Upper lobe of left lung (tissue), 6 donors: ENCODE results near the gene ALG2. TPM values are rescaled to one million over a fixed set of nuclear protein-coding genes. Genes with fewer than 3 reads are reported as not detected.

ENCODE experiments used
- ATAC-seq, 2 donors: fragments of 200-7000 bp; cut with Tn5 transposase; one replicate each; pipeline ENCODE4 v1.9.1; 2022; ENCODE audit warnings: mild to moderate bottlenecking in 2 of 2, moderate library complexity in 2 of 2; ENCODE audit not compliant: low FRiP score in 2 of 2
- DNase-seq, 2 donors: peaks; one replicate each; pipeline ENCODE4 v3.0.0-alpha.2; 2019 to 2020
- H3K27ac ChIP-seq, 4 donors: fragments of 200-600 bp; sonication (generic); one replicate each; pipeline ENCODE4 v1.5.1; 2016 to 2019
- H3K27me3 ChIP-seq, 4 donors: fragments of 200-600 bp; sonication (generic); one replicate each; pipeline ENCODE4 v1.5.1; 2017 to 2019
- H3K36me3 ChIP-seq, 4 donors: fragments of 200-600 bp; sonication (generic); one replicate each; pipeline ENCODE4 v1.5.1; 2016 to 2019
- H3K4me1 ChIP-seq, 4 donors: fragments of 200-600 bp; sonication (generic); one replicate each; pipeline ENCODE4 v1.5.1; 2018 to 2019
- H3K4me3 ChIP-seq, 4 donors: fragments of 200-600 bp; sonication (generic); one replicate each; pipeline ENCODE4 v1.5.1; 2017 to 2019; ENCODE audit warnings: mild to moderate bottlenecking in 2 of 4, moderate library complexity in 1 of 4
- H3K9me3 ChIP-seq, 4 donors: fragments of 200-600 bp; sonication (generic); one replicate each; pipeline ENCODE4 v1.5.1; 2018 to 2019
- EP300 ChIP-seq, 4 donors: sonication (generic); formaldehyde crosslinking; IDR thresholded peaks; one replicate each; pipeline ENCODE4 v1.5.1; 2017; ENCODE audit warnings: antibody characterized with exemption in 4 of 4, control low read depth in 2 of 4
- POLR2A ChIP-seq, 4 donors: fragments of 450-650 bp; IDR thresholded peaks; one replicate each; pipeline ENCODE4 v1.5.1; 2016 to 2017; ENCODE audit warnings: antibody characterized with exemption in 4 of 4, mild to moderate bottlenecking in 2 of 4
- POLR2AphosphoS5 ChIP-seq, 2 donors: sonication (generic); formaldehyde crosslinking; IDR thresholded peaks; one replicate each; pipeline ENCODE4 v1.5.1; 2017; ENCODE audit warnings: antibody characterized with exemption in 2 of 2
- WGBS, 2 donors: methylation state at CpG; one replicate each; pipeline ENCODE4 v1.1.5; 2017 to 2018; 5-methylcytosine and 5-hydroxymethylcytosine counted together
- total RNA-seq, 6 donors: library from RNA; depleted of rRNA in 4 of 6; stranded (reverse); fragments of >200 nt in 4 of 6; gene quantifications; one replicate each; pipeline versions ENCODE4 v1.1.0 to v1.2.1, GENCODE V29; 2016 to 2021
- TF ChIP-seq, protein P1 (sequence below), 6 experiments: fragments of 450-650 bp in 4 of 6; fragments of 200-600 bp in 2 of 6; sonication (generic) in 2 of 6; IDR thresholded peaks; one replicate each; pipeline ENCODE4 v1.5.1; 2016 to 2019; ENCODE audit warnings: antibody characterized with exemption in 6 of 6
- donor health status: DM: no; HTN: no; CAD: no; lungs with moderate emphysema.
- donor health status: DM: no; HTN: yes; CAD: no; lungs with severe emphysema.

Gene ALG2
- total RNA-seq, 6 donors from 2014 or later, result 22.2 to 61.4 (median 41.2) TPM

- TF ChIP-seq POLR2AphosphoS5 (IDR thresholded peaks at IDR 0.05) (no peak), POLR2A (IDR thresholded peaks at IDR 0.05) (no peak), EP300 (IDR thresholded peaks at IDR 0.05) (no peak)
- TF ChIP-seq, protein P1, sequence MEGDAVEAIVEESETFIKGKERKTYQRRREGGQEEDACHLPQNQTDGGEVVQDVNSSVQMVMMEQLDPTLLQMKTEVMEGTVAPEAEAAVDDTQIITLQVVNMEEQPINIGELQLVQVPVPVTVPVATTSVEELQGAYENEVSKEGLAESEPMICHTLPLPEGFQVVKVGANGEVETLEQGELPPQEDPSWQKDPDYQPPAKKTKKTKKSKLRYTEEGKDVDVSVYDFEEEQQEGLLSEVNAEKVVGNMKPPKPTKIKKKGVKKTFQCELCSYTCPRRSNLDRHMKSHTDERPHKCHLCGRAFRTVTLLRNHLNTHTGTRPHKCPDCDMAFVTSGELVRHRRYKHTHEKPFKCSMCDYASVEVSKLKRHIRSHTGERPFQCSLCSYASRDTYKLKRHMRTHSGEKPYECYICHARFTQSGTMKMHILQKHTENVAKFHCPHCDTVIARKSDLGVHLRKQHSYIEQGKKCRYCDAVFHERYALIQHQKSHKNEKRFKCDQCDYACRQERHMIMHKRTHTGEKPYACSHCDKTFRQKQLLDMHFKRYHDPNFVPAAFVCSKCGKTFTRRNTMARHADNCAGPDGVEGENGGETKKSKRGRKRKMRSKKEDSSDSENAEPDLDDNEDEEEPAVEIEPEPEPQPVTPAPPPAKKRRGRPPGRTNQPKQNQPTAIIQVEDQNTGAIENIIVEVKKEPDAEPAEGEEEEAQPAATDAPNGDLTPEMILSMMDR (IDR thresholded peaks at IDR 0.05), result no peak
- H3K4me1 ChIP-seq, result peaks cover 5 to 6% (median 6%) of the 10 kb centered on the region in 4 donors
- DNase-seq (no peak), ATAC-seq (no peak)
- H3K4me3 ChIP-seq, result no peak overlapping the region
- H3K27me3 ChIP-seq, result no peaks in the 10 kb centered on the region
- WGBS, 2 donors, result 55 to 58% methylated on average over 2 of the region's 2 CpGs
- H3K9me3 ChIP-seq, result no peaks in the 10 kb centered on the region
- no peak overlapping the region for H3K27ac ChIP-seq
- H3K36me3 ChIP-seq, result no peaks in the 10 kb centered on the region
Observed at GRCh38 chr9:99265691-99266090, 43.9 kb upstream of the ALG2 start.

DNA sequence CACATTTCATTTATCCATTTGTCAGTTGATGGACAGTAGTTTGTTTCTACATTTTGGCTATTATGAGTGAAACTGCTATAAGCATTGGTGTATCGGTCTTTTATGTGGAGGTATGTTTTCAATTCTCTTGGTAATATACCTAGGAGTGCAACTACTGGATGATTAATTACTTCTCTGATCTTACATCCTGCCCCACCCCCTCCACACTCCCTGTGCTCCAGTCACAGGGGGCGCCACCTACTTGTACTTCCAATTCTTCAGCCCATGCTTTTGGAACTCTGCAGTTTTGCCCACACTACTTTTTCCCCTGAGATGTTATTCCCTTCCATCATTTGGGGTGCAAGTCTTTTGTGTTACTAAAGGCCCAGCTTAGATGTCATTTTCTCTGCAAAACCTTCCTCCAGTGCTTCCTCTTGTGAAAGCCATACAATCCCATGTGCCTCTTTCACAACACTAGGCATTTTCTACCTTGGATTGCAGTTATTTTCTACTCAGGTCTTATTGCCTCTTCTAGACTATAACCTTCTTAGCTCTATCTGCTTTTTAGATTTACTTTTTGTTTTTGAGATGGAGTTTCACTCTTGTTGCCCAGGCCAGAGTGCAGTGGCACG lies 42.4 kb upstream of the ALG2 start:
- no peaks in the 10 kb centered on the region for H3K9me3 ChIP-seq
- H3K36me3 ChIP-seq, result no peaks in the 10 kb centered on the region
- no peak for DNase-seq
- peaks cover 5 to 13% (median 7%) of the 10 kb centered on the region in 4 donors for H3K4me1 ChIP-seq
- 86 to 93% methylated on average over 3 of the region's 3 CpGs for WGBS, 2 donors
- no peak overlapping the region for H3K4me3 ChIP-seq
- no peak for ATAC-seq
- H3K27me3 ChIP-seq, result no peaks in the 10 kb centered on the region
- H3K27ac ChIP-seq, result no peak overlapping the region
- TF ChIP-seq EP300 (IDR thresholded peaks at IDR 0.05), result no peak
- TF ChIP-seq, protein P1 (IDR thresholded peaks at IDR 0.05), result no peak

- peaks cover 5 to 13% (median 10%) of the 10 kb centered on the region in 4 donors for H3K4me1 ChIP-seq
- TF ChIP-seq POLR2AphosphoS5 (IDR thresholded peaks at IDR 0.05) (no peak), POLR2A (IDR thresholded peaks at IDR 0.05) (no peak), EP300 (IDR thresholded peaks at IDR 0.05) (no peak)
- TF ChIP-seq, protein P1 (IDR thresholded peaks at IDR 0.05), result no peak
- WGBS, 2 donors, result 83 to 88% methylated on average over 7 of the region's 7 CpGs
- H3K9me3 ChIP-seq, result no peaks in the 10 kb centered on the region
- H3K4me3 ChIP-seq, result no peak overlapping the region
- DNase-seq (no peak), ATAC-seq (no peak)
- H3K27me3 ChIP-seq, result no peaks in the 10 kb centered on the region
- no peak overlapping the region for H3K27ac ChIP-seq
- no peaks in the 10 kb centered on the region for H3K36me3 ChIP-seq
Observed at GRCh38 chr9:99262949-99263418, 41.2 kb upstream of the ALG2 start.

DNA sequence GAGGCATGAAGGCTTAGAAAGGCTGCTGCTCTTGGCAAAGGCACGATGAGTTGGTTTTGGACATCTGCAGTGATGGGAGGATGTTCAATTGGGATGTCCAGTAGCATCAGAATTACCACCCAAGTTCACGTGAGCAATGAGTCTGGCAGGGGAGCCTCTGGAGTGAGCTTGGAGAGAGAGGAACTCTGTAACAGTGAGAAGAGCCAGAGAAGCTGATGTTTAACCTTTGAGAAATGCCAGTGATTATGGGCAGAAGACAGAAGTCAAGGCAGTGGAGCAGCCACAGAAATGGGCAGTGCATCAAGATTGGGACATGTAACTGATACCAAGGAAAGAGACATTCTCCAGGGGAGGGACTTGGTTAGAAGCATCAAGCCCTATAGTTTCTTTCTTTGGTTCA lies 40.2 kb upstream of the ALG2 start:
- no peaks in the 10 kb centered on the region for H3K36me3 ChIP-seq
- 87 to 89% methylated on average over 2 of the region's 2 CpGs for WGBS, 2 donors

More for the DNA sequence above, 40.2 kb upstream of the ALG2 start:
- peaks cover 5 to 13% (median 10%) of the 10 kb centered on the region in 4 donors for H3K4me1 ChIP-seq
- no peaks in the 10 kb centered on the region for H3K27me3 ChIP-seq
- no peak for DNase-seq
- H3K27ac ChIP-seq, result no peak overlapping the region
- no peak for ATAC-seq
- TF ChIP-seq, protein P1 (IDR thresholded peaks at IDR 0.05), result no peak
- TF ChIP-seq POLR2A (IDR thresholded peaks at IDR 0.05), result no peak
- TF ChIP-seq EP300 (IDR thresholded peaks at IDR 0.05), result no peak
- TF ChIP-seq POLR2AphosphoS5 (IDR thresholded peaks at IDR 0.05), result no peak
- no peaks in the 10 kb centered on the region for H3K9me3 ChIP-seq
- H3K4me3 ChIP-seq, result no peak overlapping the region
